GM10847 (cell line): Measurements from ENCODE around the gene ZNF177.

Experiments used
- POLR2A ChIP-seq: IDR thresholded peaks from 2 replicates; pipeline ENCODE4 v1.6.1; 2011; ENCODE audit not compliant: insufficient read length; ENCODE audit errors: extremely low read depth

The ZNF177 gene

DNA sequence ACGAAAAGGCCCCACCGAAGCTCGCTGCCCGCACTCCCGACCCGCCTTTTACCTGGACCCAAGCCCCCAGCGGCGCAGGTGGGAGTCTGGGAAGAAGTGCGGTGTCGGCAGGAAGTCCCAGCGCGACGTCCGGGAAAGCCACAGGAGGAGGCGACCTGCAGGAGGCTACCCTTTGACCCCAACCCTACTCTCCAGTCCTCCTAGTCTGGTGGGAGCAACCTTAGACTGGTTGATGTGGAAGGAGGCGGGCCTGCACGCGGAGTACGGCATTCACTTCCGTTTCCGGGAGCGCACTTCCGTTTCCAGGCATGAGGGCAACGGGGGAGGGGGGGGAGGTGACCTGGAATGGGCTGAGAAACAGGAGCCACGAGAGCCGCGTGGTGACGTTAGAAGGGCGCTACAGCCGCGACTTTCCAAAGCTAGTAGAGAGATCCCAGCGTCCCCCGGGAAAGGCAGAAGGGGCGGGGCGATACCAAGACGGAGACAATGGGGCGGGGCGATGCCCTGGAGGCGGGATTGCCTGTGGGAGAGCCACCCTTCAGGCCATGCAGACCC is 44.1 kb downstream of the ZNF177 start:
- TF ChIP-seq POLR2A, result no peak

DNA sequence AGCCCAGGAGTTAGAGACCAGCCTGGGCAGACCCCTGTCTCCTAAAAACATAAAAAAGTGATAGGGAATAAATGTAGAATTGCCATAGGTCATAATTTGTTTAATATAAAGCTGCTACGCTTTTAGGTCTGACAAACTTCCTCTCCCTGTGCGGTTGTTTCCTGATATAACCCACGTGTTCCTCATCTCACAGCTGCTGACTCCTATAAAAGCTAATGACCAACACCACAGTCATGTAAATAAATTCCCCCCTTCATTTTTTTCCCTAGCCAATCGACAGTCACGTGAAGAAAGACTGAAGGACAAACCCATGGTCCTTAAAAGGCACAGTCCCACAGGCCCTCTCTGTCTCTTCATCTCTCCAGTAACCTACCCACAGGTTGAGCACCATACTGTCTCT is 45.0 kb downstream of the ZNF177 start:
- TF ChIP-seq POLR2A, result no peak

DNA sequence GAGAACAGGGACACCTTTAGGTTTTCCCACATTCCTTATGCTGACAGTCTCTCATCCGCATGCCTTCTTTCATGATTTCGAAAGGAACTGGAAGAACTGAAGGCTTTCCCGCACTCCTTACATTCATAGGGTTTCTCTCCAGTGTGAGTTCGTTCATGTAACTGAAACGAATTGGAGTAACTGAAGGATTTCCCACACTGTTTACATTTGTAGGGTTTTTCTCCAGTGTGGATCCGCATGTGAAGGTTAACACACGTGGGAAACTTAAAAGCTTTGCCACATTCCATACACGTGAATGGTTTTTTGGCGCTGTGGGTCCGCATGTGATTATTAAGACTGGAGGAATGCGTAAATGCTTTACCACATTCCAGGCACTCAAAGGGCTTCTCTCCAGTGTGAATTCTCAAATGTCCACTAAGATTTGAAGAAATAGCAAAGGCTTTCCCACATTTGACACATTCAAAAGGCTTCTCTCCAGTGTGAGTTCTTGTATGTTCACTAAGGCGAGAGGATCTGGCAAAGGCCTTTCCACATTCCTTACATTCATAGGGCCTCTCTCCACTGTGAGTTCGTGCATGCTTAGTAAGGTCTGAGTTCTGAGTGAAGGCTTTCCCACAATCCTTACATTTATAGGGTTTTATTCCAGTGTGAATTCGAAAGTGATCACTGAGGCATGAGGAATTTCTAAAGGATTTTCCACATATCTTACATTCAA is 50.6 kb downstream of the ZNF177 start:
- no peak for TF ChIP-seq POLR2A

DNA sequence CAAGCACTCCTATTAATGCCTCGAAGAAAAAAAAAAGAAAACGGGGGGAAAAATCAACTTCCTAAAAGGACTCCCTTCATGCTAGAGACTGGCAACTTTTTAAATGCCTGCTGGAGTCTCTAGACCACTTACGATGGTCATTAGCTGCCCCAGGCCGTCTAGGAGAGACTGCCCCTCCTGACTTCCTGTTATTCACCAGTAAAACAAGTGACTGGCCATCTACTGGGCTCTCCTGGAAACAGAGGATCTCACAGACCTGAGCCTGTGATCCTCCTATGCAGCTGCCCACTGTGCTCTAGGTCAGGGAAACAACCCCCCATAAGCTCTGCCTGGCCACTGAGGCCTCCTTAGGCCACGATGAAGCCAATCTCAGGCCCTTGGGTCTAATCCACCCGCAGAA is 65.1 kb downstream of the ZNF177 start:
- TF ChIP-seq POLR2A, result no peak

DNA sequence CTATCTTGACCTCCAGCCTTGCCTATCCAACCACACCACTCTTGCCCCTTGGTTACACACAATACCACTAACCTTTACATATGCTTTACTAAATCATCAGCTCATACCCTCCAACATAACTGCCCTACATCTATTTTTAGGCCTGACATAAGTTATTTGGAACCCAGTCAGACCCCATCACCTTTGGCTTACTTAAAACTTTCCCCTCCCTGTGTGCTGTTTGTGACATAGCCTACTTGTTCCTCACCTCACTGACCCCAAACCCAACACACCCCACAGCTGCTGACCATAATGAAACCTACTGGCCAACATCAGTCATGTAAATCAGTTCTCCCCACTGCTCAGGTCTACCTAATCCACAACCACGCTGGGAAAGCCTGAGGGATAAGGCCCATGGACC is 67.6 kb downstream of the ZNF177 start:
- TF ChIP-seq POLR2A, result no peak

DNA sequence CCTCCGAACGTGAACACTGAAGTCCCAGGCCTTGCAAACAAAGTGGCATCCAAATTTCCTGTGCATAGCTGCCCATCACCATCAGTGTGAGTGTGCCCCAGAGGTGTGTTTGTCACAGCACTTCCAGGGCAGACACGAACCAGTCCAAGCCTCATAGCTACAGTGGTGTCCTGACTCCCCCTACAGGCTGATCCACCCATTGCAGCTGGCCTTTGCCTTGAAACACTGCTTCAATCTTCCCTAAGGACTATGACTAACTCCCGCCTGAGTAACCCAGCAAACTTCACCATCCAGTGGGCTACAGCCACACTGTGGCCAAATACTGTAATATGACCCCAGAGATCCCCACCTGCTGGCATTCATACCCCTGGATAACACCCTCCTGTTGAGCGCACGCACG is 68.7 kb downstream of the ZNF177 start:
- TF ChIP-seq POLR2A, result no peak
